ENCODE results near the gene ZNF93.
"Not testable (repeated sequence)": the region's sequence is repeated elsewhere in the genome, so short reads cannot be mapped to it uniquely, and the experiment has no call there.

The ZNF93 gene

DNA sequence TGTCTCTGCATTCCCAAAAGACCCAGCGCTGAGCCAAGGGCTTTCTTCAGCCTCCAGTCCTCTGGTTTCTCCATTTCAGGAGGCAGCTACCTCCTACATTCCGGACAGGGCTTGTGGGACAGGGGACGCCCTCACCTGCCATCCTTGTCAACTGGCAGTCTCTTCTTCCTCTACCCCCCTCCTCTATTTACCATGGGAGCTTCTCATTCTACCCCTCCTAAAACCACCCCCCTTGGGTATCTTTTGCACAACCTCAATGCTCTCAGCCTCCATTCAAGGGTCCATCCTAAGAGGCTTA is 43.8 kb downstream of the ZNF93 start:
- H3K27me3 ChIP-seq (ENCODE audit: control insufficient read depth, insufficient read depth, low read length) = no peaks in the 10 kb centered on the region
- H3K4me1 ChIP-seq (ENCODE audit: control insufficient read depth, low read depth, low read length) = no peaks in the 10 kb centered on the region
- H3K4me3 ChIP-seq (ENCODE audit: low read length) = no peak overlapping the region
- peaks cover 27% of the 10 kb centered on the region for H3K9me3 ChIP-seq (ENCODE audit: control insufficient read depth, low read depth, low read length)
- no peak overlapping the region for H3K9ac ChIP-seq (ENCODE audit: low read length)
- no peaks in the 10 kb centered on the region for H3K36me3 ChIP-seq (ENCODE audit: control insufficient read depth, low read depth, low read length)
- no peak overlapping the region for H3K27ac ChIP-seq (ENCODE audit: low read length)

DNA sequence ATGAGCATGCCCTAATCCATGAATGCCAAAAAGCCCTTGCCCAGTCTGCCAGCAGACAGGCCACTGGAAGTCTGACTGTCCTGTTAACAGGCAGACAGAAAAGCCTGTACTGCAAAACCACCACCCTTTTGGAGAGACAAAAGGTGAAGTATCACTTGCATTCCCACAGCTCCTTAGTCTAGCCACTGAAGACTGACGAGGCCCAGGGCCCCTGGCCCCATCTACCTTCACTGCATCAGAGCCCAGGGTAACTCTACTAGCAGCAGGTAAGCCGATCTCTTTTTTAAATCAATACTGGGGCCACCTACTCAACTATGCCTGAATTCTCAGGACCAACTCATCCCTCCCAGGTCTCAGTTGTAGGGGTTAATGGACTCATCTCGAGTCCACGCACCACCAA is 45.5 kb downstream of the ZNF93 start:
- H3K4me1 ChIP-seq (ENCODE audit: control insufficient read depth, low read depth, low read length) = no peaks in the 10 kb centered on the region
- no peaks in the 10 kb centered on the region for H3K27me3 ChIP-seq (ENCODE audit: control insufficient read depth, insufficient read depth, low read length)
- H3K36me3 ChIP-seq (ENCODE audit: control insufficient read depth, low read depth, low read length) = no peaks in the 10 kb centered on the region
- H3K9ac ChIP-seq (ENCODE audit: low read length) = no peak overlapping the region
- H3K4me3 ChIP-seq (ENCODE audit: low read length) = no peak overlapping the region
- no peak overlapping the region for H3K27ac ChIP-seq (ENCODE audit: low read length)
- H3K9me3 ChIP-seq (ENCODE audit: control insufficient read depth, low read depth, low read length) = peaks cover 36% of the 10 kb centered on the region

DNA sequence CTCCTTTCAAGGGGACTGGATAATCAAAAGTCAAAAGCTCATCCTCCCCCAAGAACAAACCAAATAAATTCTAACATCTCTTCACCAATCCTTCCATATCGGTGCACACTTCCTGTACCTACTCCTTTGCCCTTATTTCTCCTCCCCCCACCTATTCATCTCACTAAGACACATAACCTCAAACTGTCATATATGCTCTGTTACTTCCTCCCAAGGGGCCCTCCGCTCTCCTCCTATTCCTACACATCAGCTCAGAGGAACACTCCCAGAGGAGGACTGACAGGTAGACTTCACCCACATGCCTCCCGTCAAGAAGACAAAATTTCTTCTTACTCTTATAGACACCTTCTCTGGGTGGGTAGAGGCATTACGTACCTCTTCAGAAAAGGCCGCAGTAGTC is 48.1 kb downstream of the ZNF93 start:
- Histone ChIP-seq H3K4me1 (ENCODE audit: control insufficient read depth, low read depth, low read length) (no peaks in the 10 kb centered on the region), H3K9ac (ENCODE audit: low read length) (no peak overlapping the region), H3K9me3 (ENCODE audit: control insufficient read depth, low read depth, low read length) (peaks cover 36% of the 10 kb centered on the region), H3K27ac (ENCODE audit: low read length) (no peak overlapping the region), H3K27me3 (ENCODE audit: control insufficient read depth, insufficient read depth, low read length) (no peaks in the 10 kb centered on the region), H3K4me3 (ENCODE audit: low read length) (no peak overlapping the region), H3K36me3 (ENCODE audit: control insufficient read depth, low read depth, low read length) (no peaks in the 10 kb centered on the region)

DNA sequence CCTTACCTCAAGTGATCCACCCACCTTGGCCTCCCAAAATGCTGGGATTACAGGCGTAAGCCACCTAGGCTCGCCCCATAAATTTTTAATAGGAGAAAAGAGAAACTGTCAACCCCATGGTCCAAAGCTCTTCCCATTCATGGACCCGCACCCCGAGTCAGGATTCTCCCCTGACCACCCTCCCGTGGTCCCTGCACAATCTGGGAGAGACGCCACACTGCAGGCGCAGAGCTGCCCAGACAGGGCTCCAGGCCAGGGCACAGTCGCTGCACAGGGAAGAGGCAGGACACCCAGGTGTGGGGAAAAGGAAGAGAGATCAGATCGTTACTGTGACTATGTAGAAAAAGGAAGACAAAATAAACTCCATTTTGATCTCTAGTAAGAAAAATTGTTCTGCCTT is 54.5 kb downstream of the ZNF93 start:
- Histone ChIP-seq H3K4me3 (ENCODE audit: low read length) (no peak overlapping the region), H3K27me3 (ENCODE audit: control insufficient read depth, insufficient read depth, low read length) (no peaks in the 10 kb centered on the region), H3K27ac (ENCODE audit: low read length) (no peak overlapping the region), H3K9me3 (ENCODE audit: control insufficient read depth, low read depth, low read length) (peaks cover 14% of the 10 kb centered on the region), H3K9ac (ENCODE audit: low read length) (no peak overlapping the region), H3K4me1 (ENCODE audit: control insufficient read depth, low read depth, low read length) (no peaks in the 10 kb centered on the region), H3K36me3 (ENCODE audit: control insufficient read depth, low read depth, low read length) (no peaks in the 10 kb centered on the region)

DNA sequence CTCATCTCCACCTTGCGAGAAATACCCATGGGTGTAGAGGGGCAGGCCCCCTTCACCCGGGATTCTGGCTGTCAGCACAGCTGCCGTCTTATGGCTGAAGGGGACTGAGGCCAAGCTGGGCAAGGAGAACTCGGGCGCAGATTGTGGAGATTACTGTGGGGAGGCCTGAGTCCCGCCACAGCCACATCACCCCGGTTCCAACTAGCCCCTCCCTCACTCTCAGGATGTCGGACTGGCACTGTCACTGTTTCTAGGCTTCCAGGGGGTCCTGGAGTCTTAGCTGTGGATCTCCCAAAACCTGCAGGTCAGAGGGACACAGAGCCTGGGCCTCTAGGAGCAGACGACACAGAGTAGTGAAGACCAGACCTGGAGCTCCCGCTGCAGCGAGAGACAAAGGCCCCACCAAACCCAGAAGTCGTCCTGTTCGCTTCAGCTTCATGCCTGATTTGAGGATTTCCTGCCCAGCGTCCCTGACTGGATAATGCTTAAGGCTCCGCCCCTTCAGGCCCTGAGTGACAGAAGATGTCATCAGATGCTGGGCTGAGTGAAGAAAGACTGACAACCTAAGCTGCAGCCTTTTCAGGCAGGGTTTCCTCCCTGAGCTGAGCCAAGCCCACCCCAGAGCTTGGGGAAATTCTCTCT is 55.8 kb downstream of the ZNF93 start:
- Histone ChIP-seq H3K4me3 (ENCODE audit: low read length) (no peak overlapping the region), H3K9me3 (ENCODE audit: control insufficient read depth, low read depth, low read length) (peaks cover 7% of the 10 kb centered on the region), H3K27me3 (ENCODE audit: control insufficient read depth, insufficient read depth, low read length) (no peaks in the 10 kb centered on the region), H3K4me1 (ENCODE audit: control insufficient read depth, low read depth, low read length) (no peaks in the 10 kb centered on the region), H3K36me3 (ENCODE audit: control insufficient read depth, low read depth, low read length) (no peaks in the 10 kb centered on the region), H3K27ac (ENCODE audit: low read length) (no peak overlapping the region), H3K9ac (ENCODE audit: low read length) (no peak overlapping the region)

DNA sequence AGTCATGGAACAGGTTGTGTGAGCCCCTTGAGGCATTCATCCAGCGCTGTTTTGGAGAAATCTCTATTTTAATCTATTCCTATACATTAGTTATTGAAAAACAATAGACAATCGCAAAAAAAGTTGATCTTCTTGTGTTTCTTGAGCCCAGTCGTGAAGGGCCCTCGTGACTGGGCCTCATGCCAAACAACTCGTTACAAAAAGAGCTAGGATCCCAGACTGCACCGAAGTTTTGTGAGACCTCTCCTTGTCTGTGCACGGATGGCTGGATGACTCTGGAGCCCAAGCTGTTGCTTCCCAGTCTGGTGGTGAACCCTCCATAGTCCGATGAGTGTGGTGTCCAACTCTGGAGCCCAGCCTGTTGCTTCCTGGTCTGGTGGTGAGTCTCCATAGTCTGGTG is 57.0 kb downstream of the ZNF93 start:
- not testable (repeated sequence) for H3K27ac ChIP-seq (ENCODE audit: low read length); H3K4me3 ChIP-seq (ENCODE audit: low read length); H3K9ac ChIP-seq (ENCODE audit: low read length); H3K9me3 ChIP-seq (ENCODE audit: control insufficient read depth, low read depth, low read length); H3K27me3 ChIP-seq (ENCODE audit: control insufficient read depth, insufficient read depth, low read length); H3K36me3 ChIP-seq (ENCODE audit: control insufficient read depth, low read depth, low read length); H3K4me1 ChIP-seq (ENCODE audit: control insufficient read depth, low read depth, low read length)

DNA sequence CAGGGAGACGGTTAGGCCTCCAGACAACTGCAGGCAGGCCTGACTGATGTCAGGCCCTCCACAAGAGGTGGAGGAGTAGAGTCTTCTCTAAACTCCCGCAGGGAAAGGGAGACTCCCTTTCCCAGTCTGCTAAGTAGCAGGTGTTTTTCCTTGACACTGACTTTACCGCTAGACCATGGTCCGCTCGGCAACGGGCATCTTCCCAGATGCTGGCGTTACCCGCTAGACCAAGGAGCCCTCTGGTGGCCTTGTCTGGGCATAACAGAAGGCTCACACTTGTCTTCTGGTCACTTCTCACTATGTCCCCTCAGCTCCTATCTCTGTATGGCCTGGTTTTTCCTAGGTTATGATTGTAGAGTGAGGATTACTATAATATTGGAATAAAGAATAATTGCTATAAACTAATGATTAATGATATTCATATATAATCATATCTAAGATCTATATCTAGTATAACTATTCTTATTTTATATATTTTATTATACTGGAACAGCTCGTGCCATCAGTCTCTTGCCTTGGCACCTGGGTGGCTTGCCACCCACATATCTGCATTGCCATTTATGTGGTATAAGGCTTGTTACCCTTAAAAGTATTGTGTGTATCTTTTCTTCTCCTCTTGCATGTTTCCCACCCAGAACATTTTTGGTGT is 58.5 kb downstream of the ZNF93 start:
- H3K9ac ChIP-seq (ENCODE audit: low read length); H3K27ac ChIP-seq (ENCODE audit: low read length); H3K27me3 ChIP-seq (ENCODE audit: control insufficient read depth, insufficient read depth, low read length); H3K4me1 ChIP-seq (ENCODE audit: control insufficient read depth, low read depth, low read length); H3K9me3 ChIP-seq (ENCODE audit: control insufficient read depth, low read depth, low read length); H3K4me3 ChIP-seq (ENCODE audit: low read length); H3K36me3 ChIP-seq (ENCODE audit: control insufficient read depth, low read depth, low read length): not testable (repeated sequence)

DNA sequence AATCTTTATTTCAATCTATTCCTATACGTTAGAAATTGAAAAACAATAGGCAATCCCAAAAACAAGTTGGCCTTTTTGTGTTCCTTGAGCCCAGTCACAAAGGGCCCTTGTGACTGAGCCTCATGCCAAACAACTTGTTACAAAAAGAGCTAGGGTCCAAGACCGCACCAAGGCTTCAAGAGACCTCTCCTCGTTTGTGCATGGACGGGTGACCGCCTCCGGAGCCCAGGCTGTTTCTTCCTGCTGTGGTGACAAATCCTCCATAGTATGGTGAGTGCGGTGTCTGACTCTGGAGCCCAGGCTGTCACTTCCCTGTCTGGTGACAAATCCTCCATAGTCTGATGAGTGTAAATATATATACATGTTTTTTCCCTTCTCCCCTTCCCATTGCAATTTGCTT is 63.7 kb downstream of the ZNF93 start:
- no peak overlapping the region for H3K27ac ChIP-seq (ENCODE audit: low read length)

DNA sequence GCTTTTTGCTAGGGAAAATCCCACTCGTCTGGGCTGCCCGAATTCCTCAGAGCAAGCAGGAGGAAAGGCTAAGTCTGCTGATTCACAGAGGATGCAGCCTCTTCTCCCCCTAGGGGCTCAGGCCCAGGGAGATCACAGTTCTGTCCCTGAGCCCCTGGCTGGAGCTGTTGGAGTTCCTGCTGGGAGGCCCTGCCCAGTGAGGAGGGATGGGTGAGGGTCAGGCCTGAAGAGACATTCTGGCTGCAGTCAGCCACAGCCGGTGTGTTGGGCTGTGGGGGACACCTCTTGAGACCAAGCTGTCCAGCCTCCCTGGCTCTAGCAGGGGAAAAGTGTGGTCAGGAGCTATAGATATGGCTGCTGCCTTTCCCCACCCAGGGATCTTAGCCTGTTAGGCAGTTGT is 65.4 kb downstream of the ZNF93 start:
- H3K4me1 ChIP-seq (ENCODE audit: control insufficient read depth, low read depth, low read length); H3K27ac ChIP-seq (ENCODE audit: low read length); H3K9ac ChIP-seq (ENCODE audit: low read length); H3K36me3 ChIP-seq (ENCODE audit: control insufficient read depth, low read depth, low read length); H3K27me3 ChIP-seq (ENCODE audit: control insufficient read depth, insufficient read depth, low read length); H3K4me3 ChIP-seq (ENCODE audit: low read length): not testable (repeated sequence)
- peaks cover 39% of the 10 kb centered on the region for H3K9me3 ChIP-seq (ENCODE audit: control insufficient read depth, low read depth, low read length)

More for the DNA sequence above, 63.7 kb downstream of the ZNF93 start:
- Histone ChIP-seq H3K36me3 (ENCODE audit: control insufficient read depth, low read depth, low read length) (no peaks in the 10 kb centered on the region), H3K9ac (ENCODE audit: low read length) (no peak overlapping the region), H3K4me1 (ENCODE audit: control insufficient read depth, low read depth, low read length) (no peaks in the 10 kb centered on the region), H3K9me3 (ENCODE audit: control insufficient read depth, low read depth, low read length) (peaks cover 34% of the 10 kb centered on the region), H3K4me3 (ENCODE audit: low read length) (no peak overlapping the region), H3K27me3 (ENCODE audit: control insufficient read depth, insufficient read depth, low read length) (no peaks in the 10 kb centered on the region)

DNA sequence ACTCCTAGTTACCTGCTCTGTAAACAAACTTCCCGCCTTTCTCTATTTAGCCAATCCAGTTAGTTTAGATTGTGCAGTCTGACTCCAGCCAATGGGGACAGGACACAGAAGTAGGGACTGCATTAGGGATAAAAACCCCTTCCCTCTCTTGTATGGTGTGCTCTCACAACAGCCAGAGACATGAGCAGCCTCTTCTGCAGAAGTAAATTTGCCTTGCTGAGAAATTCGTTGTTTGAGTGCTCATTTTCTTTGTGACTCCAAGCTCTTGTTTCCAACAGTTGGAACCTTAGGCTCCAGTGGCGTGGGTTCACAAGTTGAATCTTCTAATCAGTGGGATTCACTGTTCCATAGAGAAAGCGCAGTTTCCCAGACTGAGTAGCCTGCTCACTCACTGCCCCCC is 66.1 kb downstream of the ZNF93 start:
- Histone ChIP-seq H3K4me1 (ENCODE audit: control insufficient read depth, low read depth, low read length) (no peaks in the 10 kb centered on the region), H3K9ac (ENCODE audit: low read length) (no peak overlapping the region), H3K27ac (ENCODE audit: low read length) (no peak overlapping the region), H3K27me3 (ENCODE audit: control insufficient read depth, insufficient read depth, low read length) (no peaks in the 10 kb centered on the region), H3K36me3 (ENCODE audit: control insufficient read depth, low read depth, low read length) (no peaks in the 10 kb centered on the region), H3K9me3 (ENCODE audit: control insufficient read depth, low read depth, low read length) (peaks cover 36% of the 10 kb centered on the region), H3K4me3 (ENCODE audit: low read length) (no peak overlapping the region)
